ENCODE measurements around the gene TMEM61. TPM values are rescaled to one million over a fixed set of nuclear protein-coding genes. Genes with fewer than 3 reads are reported as not detected.

Gene TMEM61
- total RNA-seq, 1 experiment from 2014 or later, result not detected

- H3K36me3 Mint-ChIP-seq (ENCODE audit: insufficient read depth, unreplicated experiment), result no peaks in the 10 kb centered on the region
- no peaks in the 10 kb centered on the region for H3K27me3 ChIP-seq (replicated peaks; ENCODE audit: control insufficient read depth, insufficient read depth, low read length)
- peaks cover 5% of the 10 kb centered on the region for H3K9me3 Mint-ChIP-seq (ENCODE audit: unreplicated experiment)
- H3K4me1 Mint-ChIP-seq (ENCODE audit: low read depth, unreplicated experiment), result peaks cover 7% of the 10 kb centered on the region
- TF ChIP-seq CTCF (IDR thresholded peaks at IDR 0.05; ENCODE audit: insufficient read depth in 1 of 2, low read depth in 1 of 2, low read length in 1 of 2, severe bottlenecking in 1 of 2, unreplicated experiment in 1 of 2), result no peak
- H3K4me1 ChIP-seq, result peaks cover 2% of the 10 kb centered on the region
- ChIA-PET POLR2A (interaction anchor here (0.6 to 1.9 kb wide), 3 partner anchors 11 to 58 kb away, joined by 6 to 8 read pairs (median 7); partner anchors contain the start of gene DHCR24), CTCF (interaction anchor here (0.7 to 1.5 kb wide), 12 partner anchors 11 to 97 kb away, joined by 3 to 36 read pairs (median 4); no protein-coding TSS in a partner anchor)
- no peak for DNase-seq
- no peaks in the 10 kb centered on the region for H3K9me3 ChIP-seq
- no TSS peak for BruUV-seq (replicated peaks)
- intact Hi-C loops (cut with micrococcal nuclease; ENCODE audit: unreplicated experiment), result no loop called here
- no peak overlapping the region for H3K27ac Mint-ChIP-seq (ENCODE audit: unreplicated experiment)
- H3K36me3 ChIP-seq (ENCODE audit: control insufficient read depth, insufficient read depth, low read length), result no peaks in the 10 kb centered on the region
- H3K4me3 ChIP-seq (ENCODE audit: low read depth, low read length), result no peak overlapping the region
- no peaks in the 10 kb centered on the region for H3K27me3 Mint-ChIP-seq (ENCODE audit: insufficient read depth, unreplicated experiment)
- H3K4me3 Mint-ChIP-seq (ENCODE audit: unreplicated experiment), result no peak overlapping the region
Observed at GRCh38 chr1:54945393-54945936, 35.0 kb upstream of the TMEM61 start.

- no TSS peak for BruUV-seq (replicated peaks)
- Mint-ChIP-seq H3K9me3 (ENCODE audit: unreplicated experiment) (no peaks in the 10 kb centered on the region), H3K27ac (ENCODE audit: unreplicated experiment) (no peak overlapping the region), H3K27me3 (ENCODE audit: insufficient read depth, unreplicated experiment) (no peaks in the 10 kb centered on the region), H3K4me3 (ENCODE audit: unreplicated experiment) (no peak overlapping the region), H3K36me3 (ENCODE audit: insufficient read depth, unreplicated experiment) (no peaks in the 10 kb centered on the region), H3K4me1 (ENCODE audit: low read depth, unreplicated experiment) (peaks cover 18% of the 10 kb centered on the region)
- intact Hi-C loops (cut with micrococcal nuclease; ENCODE audit: unreplicated experiment), result no loop called here
- Histone ChIP-seq H3K27me3 (replicated peaks; ENCODE audit: control insufficient read depth, insufficient read depth, low read length) (no peaks in the 10 kb centered on the region), H3K9me3 (no peaks in the 10 kb centered on the region), H3K4me3 (ENCODE audit: low read depth, low read length) (no peak overlapping the region), H3K36me3 (ENCODE audit: control insufficient read depth, insufficient read depth, low read length) (no peaks in the 10 kb centered on the region), H3K4me1 (no peaks in the 10 kb centered on the region; the same call in 1 of the 2 replicates)
- ChIA-PET POLR2A (no interaction called here), CTCF (interaction anchor here (0.7 kb wide), 1 partner anchor 70 kb away, joined by 3 read pairs; no protein-coding TSS in a partner anchor)
- no peak for DNase-seq
- no peak for TF ChIP-seq CTCF (IDR thresholded peaks at IDR 0.05; ENCODE audit: insufficient read depth in 1 of 2, low read depth in 1 of 2, low read length in 1 of 2, severe bottlenecking in 1 of 2, unreplicated experiment in 1 of 2)
Observed at GRCh38 chr1:54947540-54947939, 32.9 kb upstream of the TMEM61 start.

GRCh38 chr1:54949053-54949452 is 31.4 kb upstream of the TMEM61 start:
- no peak overlapping the region for H3K27ac Mint-ChIP-seq (ENCODE audit: unreplicated experiment)

More at GRCh38 chr1:54949053-54949452, 31.4 kb upstream of the TMEM61 start:
- Mint-ChIP-seq H3K36me3 (ENCODE audit: insufficient read depth, unreplicated experiment) (no peaks in the 10 kb centered on the region), H3K4me3 (ENCODE audit: unreplicated experiment) (no peak overlapping the region), H3K9me3 (ENCODE audit: unreplicated experiment) (no peaks in the 10 kb centered on the region), H3K27me3 (ENCODE audit: insufficient read depth, unreplicated experiment) (no peaks in the 10 kb centered on the region), H3K4me1 (ENCODE audit: low read depth, unreplicated experiment) (peaks cover 18% of the 10 kb centered on the region)
- no TSS peak for BruUV-seq (replicated peaks)
- H3K27me3 ChIP-seq (replicated peaks; ENCODE audit: control insufficient read depth, insufficient read depth, low read length), result no peaks in the 10 kb centered on the region
- no peaks in the 10 kb centered on the region for H3K9me3 ChIP-seq
- no peak for DNase-seq
- no peaks in the 10 kb centered on the region; the same call in 1 of the 2 replicates for H3K4me1 ChIP-seq
- intact Hi-C loops (cut with micrococcal nuclease; ENCODE audit: unreplicated experiment), result no loop called here
- no peak overlapping the region for H3K4me3 ChIP-seq (ENCODE audit: low read depth, low read length)
- TF ChIP-seq CTCF (IDR thresholded peaks at IDR 0.05; ENCODE audit: insufficient read depth in 1 of 2, low read depth in 1 of 2, low read length in 1 of 2, severe bottlenecking in 1 of 2, unreplicated experiment in 1 of 2), result no peak
- ChIA-PET POLR2A (no interaction called here), CTCF (interaction anchor here (1.1 kb wide), 1 partner anchor 73 kb away, joined by 3 read pairs; no protein-coding TSS in a partner anchor)
- H3K36me3 ChIP-seq (ENCODE audit: control insufficient read depth, insufficient read depth, low read length), result no peaks in the 10 kb centered on the region
